RKO (cell line): Measurements from ENCODE around the gene KRTAP3-3.
"Not testable (repeated sequence)": the region's sequence is repeated elsewhere in the genome, so short reads cannot be mapped to it uniquely, and the experiment has no call there.

ENCODE experiments used
- DNase-seq: peaks from one replicate; pipeline ENCODE4 v3.0.0-alpha.2; 2016; ENCODE audit warnings: low spot score

Gene KRTAP3-3

GRCh38 chr17:40993839-40994238 lies at the start of gene KRTAP3-3:
Gene KRTAP3-3 (minus strand): TSS chr17:40994164. CDS start chr17:40994097, 67 bp downstream.
- DNase-seq, result no peak

- DNase-seq, result no peak
Measured at GRCh38 chr17:41042953-41043352, 49.0 kb upstream of the KRTAP3-3 start.

GRCh38 chr17:41040783-41041571 lies 47.0 kb upstream of the KRTAP3-3 start, which contains the start of gene KRTAP1-1:
Gene KRTAP1-1 (minus strand): TSS chr17:41041450. CDS start chr17:41041397, 53 bp downstream.
- DNase-seq, result not testable (repeated sequence)

GRCh38 chr17:41037853-41038350 lies 43.9 kb upstream of the KRTAP3-3 start:
- no peak for DNase-seq

GRCh38 chr17:41034346-41034935 lies 40.5 kb upstream of the KRTAP3-3 start, which contains the start of gene KRTAP1-3:
Gene KRTAP1-3 (minus strand): TSS chr17:41034874. CDS start chr17:41034821, 53 bp downstream.
- not testable (repeated sequence) for DNase-seq

- no peak for DNase-seq
Measured at GRCh38 chr17:41029633-41030245, 35.8 kb upstream of the KRTAP3-3 start, which contains the start of gene KRTAP1-4. Gene KRTAP1-4 (minus strand): TSS chr17:41030195. CDS start chr17:41030078, 117 bp downstream.

- DNase-seq, result peak; percentile 14
Measured at GRCh38 chr17:41026715-41027471, 32.9 kb upstream of the KRTAP3-3 start, which contains the start of gene KRTAP1-5. Gene KRTAP1-5 (minus strand): TSS chr17:41027208. CDS start chr17:41027155, 53 bp downstream.

- DNase-seq, result no peak
Measured at GRCh38 chr17:41024697-41025096, 30.7 kb upstream of the KRTAP3-3 start.

GRCh38 chr17:41020336-41020735 lies 26.4 kb upstream of the KRTAP3-3 start:
- DNase-seq, result no peak

GRCh38 chr17:41019415-41019814 lies 25.5 kb upstream of the KRTAP3-3 start:
- DNase-seq, result no peak

- no peak for DNase-seq
Measured at GRCh38 chr17:41018541-41018940, 24.6 kb upstream of the KRTAP3-3 start.

- DNase-seq, result no peak
Measured at GRCh38 chr17:41016578-41017215, 22.7 kb upstream of the KRTAP3-3 start.

- DNase-seq, result no peak
Measured at GRCh38 chr17:41015454-41015853, 21.5 kb upstream of the KRTAP3-3 start.

- DNase-seq, result no peak
Measured at GRCh38 chr17:41013606-41014005, 19.6 kb upstream of the KRTAP3-3 start.

- DNase-seq, result peak; percentile 18
Measured at GRCh38 chr17:41013181-41013580, 19.2 kb upstream of the KRTAP3-3 start.

GRCh38 chr17:41012326-41013120 lies 18.6 kb upstream of the KRTAP3-3 start:
- DNase-seq, result no peak

- DNase-seq, result no peak
Measured at GRCh38 chr17:41010441-41010840, 16.5 kb upstream of the KRTAP3-3 start.

- DNase-seq, result no peak
Measured at GRCh38 chr17:41009936-41010335, 16.0 kb upstream of the KRTAP3-3 start.

GRCh38 chr17:41009301-41009760 lies 15.4 kb upstream of the KRTAP3-3 start:
- no peak for DNase-seq

- no peak for DNase-seq
Measured at GRCh38 chr17:41008811-41009210, 14.8 kb upstream of the KRTAP3-3 start, which contains the start of gene KRTAP3-1. Gene KRTAP3-1 (minus strand): TSS chr17:41009128. CDS start chr17:41009074, 54 bp downstream.
